Skeletal muscle cell (primary cell): ENCODE data around the gene DENND1A.
"Not testable (repeated sequence)": the region's sequence is repeated elsewhere in the genome, so short reads cannot be mapped to it uniquely, and the experiment has no call there.

Experiments
- DNase-seq: peaks from one replicate; pipeline ENCODE4 v3.0.0-alpha.2; 2010; ENCODE audit warnings: low read depth
- H3K4me3 ChIP-seq: 2 replicates; pipeline ENCODE4 v1.5.1; 2011; ENCODE audit warnings: low read depth, mild to moderate bottlenecking, control low read depth, low read length, moderate library complexity

The DENND1A gene

DNA sequence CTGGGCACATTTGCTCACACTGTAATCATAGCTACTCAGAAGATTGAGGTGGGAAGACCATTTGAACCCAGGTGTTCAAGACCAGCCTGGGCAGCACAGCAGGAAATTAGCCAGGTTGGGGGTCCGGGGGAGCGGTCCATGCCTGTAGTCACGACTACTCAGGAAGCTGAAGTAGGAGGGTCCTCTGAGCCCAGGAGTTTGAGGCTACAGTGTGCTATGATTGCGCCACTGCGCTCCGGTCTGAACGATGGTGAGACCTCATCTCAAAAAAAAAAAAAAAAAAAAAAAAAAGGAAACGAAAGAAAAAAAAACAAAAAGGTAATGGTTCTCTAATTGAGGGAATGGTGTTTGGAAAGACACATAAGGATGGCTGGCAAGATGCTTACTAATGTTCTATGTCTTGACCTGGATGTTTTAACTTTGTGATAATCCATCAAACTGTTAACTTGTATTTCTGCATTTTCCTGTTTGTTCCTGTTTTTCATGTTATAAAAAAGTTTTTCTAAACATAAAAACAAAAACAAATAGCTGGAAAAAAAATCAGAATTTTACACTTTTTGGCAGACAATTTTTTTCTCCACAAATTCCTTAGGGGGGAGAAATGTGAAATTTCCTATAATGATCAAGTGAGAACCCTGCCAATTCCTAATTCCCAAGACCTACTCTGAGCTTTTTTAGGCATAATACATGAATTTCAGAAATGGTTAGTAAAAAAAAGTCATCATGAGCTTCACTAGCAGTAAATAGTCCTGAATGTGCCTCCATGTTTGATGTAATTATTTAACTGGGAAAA, 96.9 kb downstream of the DENND1A start:
- no peak for DNase-seq
- H3K4me3 ChIP-seq, result no peak overlapping the region

DNA sequence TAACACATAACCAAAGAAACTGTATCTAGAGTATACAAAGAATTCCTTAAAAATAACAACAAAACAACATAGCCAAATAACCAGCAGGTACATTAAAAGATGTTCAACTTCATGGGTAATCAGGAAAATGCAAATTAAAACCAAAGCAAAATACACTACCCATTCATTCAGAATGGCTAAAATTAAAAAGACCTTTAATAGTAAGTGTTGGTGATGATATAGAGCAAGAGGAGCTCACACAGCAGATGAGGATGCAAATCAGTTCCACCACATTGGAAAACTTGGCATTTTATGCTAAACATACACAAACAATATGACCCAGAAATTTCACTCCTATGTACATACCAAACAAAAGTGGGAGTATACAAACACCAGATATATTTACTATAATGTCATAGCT, 97.8 kb downstream of the DENND1A start:
- no peak for DNase-seq
- no peak overlapping the region for H3K4me3 ChIP-seq

DNA sequence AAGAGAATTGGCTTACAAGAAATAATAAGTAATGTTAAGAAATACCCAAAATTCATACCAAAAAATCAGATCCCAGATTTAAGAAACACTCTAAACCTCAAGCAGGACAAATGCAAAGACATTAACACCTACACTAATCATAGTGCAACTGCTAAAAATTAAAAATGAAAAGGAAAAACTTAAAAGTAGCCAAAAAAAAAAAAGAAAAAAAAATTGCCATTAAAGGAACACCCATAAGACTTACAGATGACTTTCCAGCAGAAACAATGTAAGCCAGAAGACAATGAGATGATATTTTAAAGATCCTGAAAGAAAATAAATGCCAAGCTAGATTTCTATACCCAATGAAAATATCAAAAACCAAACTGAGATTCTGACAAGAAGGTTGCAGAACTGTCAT, 101.5 kb downstream of the DENND1A start:
- no peak for DNase-seq
- H3K4me3 ChIP-seq, result no peak overlapping the region

DNA sequence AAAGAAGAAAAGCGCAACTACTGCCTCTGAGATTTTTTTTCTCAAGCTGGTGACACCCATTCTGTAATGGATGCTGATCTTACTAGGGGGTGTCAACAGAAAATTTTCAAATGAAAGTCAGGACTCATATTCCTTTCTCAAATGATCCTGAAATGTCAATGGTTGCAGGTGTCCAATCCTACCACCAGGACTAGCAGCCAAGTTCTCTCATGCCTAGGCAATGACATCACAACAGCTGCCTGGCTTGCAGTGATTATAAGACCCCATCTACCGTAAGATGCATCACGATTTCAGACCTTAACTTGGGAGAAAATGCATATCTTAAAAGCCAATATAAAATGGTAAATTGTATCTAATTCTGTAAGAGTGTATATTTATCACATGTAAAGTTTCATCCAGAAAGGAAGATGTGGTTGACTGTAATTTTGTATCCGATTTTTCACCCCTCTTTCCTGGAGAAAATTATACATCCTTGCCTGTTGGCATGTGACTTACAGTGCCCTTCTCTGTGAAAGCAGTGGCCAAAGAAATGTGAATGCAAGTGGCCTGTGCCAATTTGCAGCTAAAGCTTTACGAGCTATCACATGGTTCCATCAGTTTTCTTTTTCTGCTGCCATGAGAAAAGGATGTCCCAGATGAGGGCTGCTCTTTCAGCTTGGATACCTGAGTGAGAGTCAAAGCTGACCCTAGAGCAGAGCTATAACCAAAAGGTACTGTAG, 104.4 kb downstream of the DENND1A start:
- DNase-seq, result no peak
- H3K4me3 ChIP-seq, result no peak overlapping the region

DNA sequence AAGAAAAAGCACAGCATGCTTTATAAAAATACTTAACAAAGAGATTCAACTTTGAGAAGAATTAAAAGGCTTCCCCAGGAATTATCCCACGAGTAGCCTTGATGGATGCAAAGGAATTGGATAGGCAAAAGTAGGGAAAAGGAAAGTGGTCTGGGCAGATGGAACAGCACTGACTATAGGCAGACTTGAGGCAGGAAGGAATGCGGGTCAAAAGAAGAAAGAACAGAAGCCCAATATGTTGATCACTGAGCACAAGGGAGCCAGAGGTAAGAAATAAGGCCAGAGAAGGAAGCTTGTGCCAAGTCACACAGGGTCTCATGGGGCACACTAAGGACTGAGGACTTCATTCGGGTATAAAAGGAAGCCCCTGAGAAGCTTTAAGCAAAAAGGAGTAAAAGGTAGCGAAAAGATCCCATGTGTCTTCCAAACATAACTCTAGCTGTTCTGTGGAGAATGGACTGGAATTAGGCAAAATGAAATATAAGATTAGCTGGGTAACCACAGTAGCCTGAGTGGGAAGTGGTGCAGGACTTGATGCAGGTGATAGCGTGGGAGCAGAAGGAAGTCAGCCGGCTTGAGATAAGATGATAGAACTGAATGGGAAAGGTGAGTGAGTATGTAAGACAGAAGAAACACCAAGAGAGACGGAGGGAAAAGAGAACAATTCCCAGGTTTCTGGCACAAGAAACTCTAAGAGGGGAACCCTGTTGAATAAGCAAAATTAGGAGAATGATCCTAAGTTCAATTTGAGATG, 106.6 kb downstream of the DENND1A start:
- no peak overlapping the region for H3K4me3 ChIP-seq
- no peak for DNase-seq

DNA sequence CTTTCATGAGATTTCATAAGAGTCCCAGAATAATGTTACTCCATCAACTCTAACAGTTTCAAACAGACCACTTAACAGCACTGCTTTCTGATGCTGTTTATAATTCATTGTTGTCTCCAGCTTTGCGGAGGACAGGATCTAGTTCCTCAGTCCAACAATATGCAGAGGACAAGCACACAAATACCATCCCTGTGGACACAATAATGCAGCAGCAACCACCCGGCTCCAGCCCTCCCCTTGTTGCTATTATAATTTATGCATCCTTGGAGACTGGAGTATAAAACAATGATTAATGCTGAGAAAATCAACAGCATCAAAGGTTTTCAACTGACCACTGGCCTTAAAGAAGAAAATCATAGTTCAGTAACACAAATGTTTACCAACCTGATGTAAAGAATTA, 108.3 kb downstream of the DENND1A start:
- no peak for DNase-seq
- no peak overlapping the region for H3K4me3 ChIP-seq

DNA sequence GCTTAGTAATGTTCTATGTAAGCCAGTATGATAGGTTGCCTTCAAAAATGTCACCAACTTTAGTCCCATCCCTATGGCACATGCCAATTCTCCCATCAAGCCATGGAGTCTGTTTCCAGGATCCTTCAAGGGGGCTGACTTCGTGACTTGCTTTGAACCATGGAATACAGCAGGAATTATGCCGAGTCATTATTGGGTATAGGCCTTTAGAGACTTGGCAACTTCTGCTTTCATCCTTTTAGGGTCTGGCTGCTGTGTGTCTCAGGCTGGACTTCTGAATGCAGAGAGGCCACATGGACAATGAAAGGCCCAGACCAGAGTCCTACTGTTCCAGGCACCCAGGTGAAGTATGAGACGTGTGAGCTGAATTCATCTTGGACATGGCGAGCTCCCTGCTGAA, 109.8 kb downstream of the DENND1A start:
- H3K4me3 ChIP-seq, result no peak overlapping the region
- no peak for DNase-seq

DNA sequence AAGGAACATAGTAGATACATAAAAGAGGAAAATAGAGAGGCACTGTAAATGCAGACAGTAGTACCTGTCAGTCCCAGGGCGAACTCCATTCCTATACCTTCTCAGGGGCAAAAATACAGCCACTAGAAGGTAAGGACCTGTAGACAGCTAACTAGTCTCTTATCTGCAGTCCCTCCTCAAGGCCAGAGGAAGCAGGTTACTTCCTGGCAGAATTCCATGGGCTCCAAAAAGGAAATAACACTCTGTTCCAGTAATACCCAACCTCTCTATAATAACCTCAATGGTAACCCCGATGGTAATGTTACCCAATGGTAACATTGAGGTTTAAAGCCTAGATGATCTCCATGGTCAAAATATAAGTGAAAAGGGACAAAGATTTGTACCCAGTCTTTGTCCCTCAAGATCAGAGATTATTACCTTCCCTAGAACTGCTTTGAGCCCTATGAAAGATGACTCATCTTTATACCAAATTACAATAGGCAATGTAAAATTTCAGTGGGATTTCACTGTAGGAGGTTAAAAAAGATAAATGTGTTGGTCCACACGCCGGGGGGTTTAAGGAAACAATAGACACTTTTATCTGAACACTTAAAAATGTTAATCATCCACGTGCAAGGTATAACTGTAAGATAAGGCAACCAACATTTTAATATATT, 113.0 kb downstream of the DENND1A start:
- no peak for DNase-seq

DNA sequence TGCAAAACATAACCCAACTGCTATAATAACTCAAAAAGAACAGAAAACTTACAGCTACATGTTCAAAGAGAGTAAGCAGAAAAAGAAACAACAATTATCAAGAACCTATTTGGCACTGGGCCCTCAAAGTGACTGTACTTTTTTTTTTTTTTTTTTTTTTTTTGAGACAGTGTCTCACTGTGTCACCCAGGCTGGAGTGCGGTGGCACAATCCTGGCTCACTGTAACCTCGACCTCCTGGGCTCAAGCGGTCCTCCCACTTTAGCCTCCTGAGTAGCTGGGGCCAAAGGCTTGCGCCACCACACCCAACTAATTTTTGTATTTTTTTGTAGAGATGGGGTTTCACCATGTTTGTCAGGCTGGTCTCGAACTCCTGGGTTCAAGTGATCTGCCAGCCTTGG, 114.1 kb downstream of the DENND1A start:
- DNase-seq, H3K4me3 ChIP-seq: not testable (repeated sequence)

More for the DNA sequence above, 113.0 kb downstream of the DENND1A start:
- H3K4me3 ChIP-seq, result no peak overlapping the region

DNA sequence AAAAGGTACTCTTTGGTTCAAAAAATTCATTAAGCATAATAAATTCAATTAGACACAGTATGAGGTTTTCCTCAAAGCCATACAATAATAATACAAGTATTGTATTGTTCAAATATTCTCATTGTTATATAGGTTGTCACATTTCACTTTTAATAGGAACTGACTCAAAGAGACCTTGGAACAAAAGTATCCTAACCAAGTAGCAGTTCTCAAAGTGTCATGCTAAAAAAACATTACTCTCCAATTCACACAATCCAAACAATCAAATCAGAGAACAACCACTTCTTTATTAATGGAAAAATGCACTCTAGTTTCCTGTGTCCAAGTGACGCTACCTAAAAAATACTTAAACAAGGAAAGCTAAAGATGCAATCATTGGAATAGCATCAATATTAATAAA, 115.4 kb downstream of the DENND1A start:
- H3K4me3 ChIP-seq, result no peak overlapping the region
- no peak for DNase-seq

DNA sequence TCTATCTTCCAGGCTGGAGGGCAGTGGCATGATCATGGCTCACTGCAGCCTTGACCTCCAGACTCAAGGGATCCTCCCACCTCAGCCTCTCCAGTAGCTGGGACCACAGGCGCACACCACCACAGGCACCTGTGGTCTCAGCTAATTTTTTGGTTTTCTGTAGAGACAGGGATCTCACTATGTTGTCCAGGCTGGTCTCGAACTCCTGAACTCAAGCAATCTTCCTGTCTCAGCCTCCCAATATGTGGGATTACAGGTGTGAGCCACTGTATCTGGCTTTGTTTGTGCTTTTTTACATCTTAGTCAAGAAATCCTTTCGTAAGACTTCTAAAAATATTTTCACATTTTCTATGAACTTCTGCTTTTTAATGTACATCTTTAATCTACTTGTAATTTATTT, 116.9 kb downstream of the DENND1A start:
- H3K4me3 ChIP-seq, result no peak overlapping the region
- DNase-seq, result no peak

DNA sequence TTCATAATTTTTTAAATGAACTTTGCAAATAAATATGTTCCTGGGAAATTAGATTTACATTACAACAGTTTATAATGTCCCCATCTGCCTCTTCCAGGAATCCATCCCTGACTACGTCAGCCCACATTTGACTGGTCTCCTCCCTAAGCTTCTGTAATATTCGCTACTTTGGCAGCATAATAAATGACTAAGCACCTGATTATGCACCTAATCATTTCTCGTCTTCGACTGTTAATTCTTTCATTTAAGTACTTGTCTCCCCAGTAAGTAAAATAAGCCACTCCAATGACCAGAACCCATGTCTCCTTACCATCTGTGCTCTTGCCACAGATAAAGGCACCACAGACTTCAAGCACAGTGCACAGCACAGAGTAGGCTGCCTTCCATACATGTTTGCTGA, 122.7 kb downstream of the DENND1A start:
- DNase-seq, result no peak
- no peak overlapping the region for H3K4me3 ChIP-seq

DNA sequence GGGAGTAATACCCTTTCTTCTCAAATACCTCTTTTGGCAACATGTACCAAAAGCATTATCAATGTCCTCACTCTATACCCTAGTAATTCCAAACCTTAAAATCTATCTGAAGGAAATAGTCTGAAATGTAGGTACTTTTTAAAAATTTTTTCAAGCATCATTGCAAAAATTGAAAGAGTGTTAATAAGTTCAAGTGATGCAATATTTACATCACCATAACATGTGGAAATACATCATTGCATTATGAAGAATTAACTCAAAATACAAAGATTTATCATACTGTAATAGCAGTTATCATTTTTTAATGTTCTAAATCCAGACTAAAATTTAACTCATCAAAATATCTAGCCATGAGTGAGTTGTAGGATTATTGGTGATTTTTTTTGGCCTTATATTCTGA, 123.1 kb downstream of the DENND1A start:
- DNase-seq, result no peak

DNA sequence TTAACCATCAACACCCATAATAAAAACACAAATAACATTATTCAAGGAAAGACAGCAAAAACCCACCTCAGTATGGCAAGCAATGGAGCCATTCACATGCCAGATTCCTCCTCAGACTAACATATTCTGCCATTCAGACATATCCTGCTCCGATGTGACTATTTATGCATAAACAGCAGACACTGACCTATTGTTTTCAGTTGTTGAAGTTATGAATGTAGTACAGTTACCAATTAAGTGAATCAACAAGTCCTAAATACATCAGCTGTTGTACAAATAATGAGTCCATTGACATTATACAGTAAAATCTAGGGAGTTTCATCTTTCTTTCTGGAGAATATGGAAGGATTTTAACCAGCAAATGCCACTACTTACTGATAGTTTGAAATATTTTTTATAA, 131.7 kb downstream of the DENND1A start:
- no peak overlapping the region for H3K4me3 ChIP-seq
- no peak for DNase-seq

More for the DNA sequence above, 123.1 kb downstream of the DENND1A start:
- no peak overlapping the region for H3K4me3 ChIP-seq

DNA sequence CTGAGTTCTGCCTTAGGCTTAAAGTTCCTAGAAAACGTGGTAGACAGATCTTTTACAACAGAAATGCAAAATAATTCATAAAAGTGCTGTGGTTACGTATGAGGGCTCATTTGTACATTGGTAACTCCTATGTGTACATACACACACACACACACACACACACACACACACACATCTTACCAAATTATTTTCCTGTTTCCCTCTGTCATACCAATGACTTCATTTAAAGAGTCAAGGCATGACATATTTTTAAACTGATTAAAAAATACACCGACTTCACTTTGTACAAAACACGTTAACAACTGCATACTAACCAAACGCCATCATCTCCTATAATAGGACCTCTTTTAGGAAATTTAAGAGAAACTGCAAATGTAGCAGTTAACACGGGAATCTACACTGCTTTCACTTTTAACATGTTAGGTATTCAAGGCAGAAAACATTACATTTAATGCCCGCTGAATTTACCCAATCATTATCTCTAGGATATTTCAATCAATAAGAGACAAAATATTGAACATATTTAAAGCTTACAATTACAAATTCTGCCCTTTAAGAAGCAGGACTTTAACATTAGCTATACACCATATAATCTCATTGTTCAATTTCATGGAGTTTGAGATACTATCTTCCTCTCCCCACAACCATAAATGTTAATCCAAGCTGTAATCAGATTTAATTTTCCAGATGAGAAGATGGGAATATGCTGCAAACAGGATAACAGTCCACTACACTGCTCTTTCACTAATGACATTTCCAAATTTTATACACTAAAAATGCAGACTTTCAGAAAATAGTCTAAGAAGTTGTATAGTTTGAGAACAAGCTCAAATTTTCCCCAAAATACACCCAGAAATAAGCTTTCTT, 133.1 kb downstream of the DENND1A start:
- DNase-seq, result no peak
- no peak overlapping the region for H3K4me3 ChIP-seq

DNA sequence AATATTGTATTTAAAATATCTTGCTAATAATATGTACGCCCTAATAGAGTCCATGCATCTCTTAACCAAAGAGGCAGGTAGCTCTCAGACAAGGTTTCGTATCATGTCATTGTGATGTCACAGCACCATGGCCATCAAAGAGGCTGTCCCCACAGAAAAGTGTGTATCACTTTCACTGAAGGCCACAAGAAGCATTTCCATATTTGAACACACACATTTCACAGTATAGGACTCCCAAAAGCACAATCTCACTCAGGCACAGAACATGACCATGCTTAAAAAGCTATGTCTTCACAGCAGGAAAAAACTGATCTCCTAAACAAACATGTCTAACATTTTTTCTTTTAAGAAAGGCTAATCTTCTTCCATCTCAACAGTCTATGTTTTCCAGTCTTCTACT, 133.8 kb downstream of the DENND1A start:
- no peak for DNase-seq
- H3K4me3 ChIP-seq, result no peak overlapping the region

DNA sequence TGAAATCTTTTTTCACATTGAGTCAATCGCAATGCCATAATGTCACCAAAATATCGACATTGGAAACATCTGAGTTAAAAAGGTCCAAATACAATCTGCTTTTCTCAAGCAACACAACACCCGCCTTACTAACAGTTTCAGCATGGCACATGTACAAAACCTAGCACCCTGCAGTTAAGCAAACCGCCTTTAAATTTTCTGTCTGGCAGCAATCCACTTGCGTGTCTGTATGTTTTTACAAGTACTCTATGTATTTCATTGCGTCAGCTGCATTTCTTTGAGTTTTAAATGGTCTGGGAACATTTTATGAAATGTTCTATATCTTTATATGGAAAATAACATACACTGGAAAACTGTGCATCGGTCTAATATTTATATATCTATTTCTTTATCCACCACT, 134.6 kb downstream of the DENND1A start:
- DNase-seq, result peak; percentile 14
- no peak overlapping the region for H3K4me3 ChIP-seq

DNA sequence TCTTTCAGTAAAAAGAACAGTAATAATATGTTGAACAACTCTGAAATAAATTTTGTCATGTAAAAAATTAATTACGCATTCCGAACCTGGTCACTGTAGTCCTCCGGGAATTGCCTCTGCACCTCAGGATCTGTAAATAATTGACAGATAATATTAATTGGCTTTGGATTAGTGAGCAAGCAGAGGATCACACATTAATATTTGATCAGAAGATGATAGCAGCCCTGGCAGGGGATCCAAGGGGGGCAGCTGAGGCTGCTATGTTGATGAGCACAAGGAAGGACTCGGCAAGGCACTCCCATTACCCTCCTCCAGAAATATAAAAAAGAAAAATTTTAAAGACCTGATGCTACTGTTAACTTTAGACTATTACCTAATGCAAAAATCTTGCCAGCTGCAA, 137.4 kb downstream of the DENND1A start:
- DNase-seq, result no peak
- H3K4me3 ChIP-seq, result no peak overlapping the region
